ENCODE results near the gene FMO2. TPM values are rescaled to one million over a fixed set of nuclear protein-coding genes. Genes with fewer than 3 reads are reported as not detected.
A peak's percentile ranks its signal among the peaks of the same experiment; 100 is the strongest.

The FMO2 gene, protein sequence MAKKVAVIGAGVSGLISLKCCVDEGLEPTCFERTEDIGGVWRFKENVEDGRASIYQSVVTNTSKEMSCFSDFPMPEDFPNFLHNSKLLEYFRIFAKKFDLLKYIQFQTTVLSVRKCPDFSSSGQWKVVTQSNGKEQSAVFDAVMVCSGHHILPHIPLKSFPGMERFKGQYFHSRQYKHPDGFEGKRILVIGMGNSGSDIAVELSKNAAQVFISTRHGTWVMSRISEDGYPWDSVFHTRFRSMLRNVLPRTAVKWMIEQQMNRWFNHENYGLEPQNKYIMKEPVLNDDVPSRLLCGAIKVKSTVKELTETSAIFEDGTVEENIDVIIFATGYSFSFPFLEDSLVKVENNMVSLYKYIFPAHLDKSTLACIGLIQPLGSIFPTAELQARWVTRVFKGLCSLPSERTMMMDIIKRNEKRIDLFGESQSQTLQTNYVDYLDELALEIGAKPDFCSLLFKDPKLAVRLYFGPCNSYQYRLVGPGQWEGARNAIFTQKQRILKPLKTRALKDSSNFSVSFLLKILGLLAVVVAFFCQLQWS
- 1 to 10 TPM in 5 of 7 donors, under 1 TPM in 1, not detected in 1; 0.40 to 4.6 (median 2.5) TPM for total RNA-seq
- polyA plus RNA-seq: 1 to 10 TPM in 1 of 3 donors, under 1 TPM in 2; 0.26 to 1.4 (median 0.43) TPM
- long read RNA-seq, donor 1: 0 reads
- long read RNA-seq, donor 2: 0 reads

DNA sequence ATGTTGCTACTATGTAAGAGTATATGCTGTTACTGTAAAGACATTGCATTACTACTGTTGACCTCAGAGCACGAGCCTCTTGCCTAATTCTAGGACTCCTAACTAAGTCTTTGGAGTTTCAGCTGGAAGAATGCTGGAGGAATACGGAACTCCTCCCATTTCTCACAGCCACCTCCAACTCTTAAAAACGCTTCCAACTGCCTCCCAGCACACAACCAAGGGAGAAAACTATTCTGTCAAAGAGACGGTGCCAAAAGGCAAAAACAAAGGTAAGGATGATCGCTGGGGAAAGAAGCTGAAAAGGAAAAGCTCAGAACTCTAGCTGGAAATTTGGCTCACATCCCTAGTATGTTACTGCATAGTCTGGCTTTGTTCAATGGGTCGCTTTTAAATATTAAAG, at the start of gene FMO2:
Gene FMO2, plus strand, starts transcription at position 210 of the 400 bp plus-strand sequence. CDS start 414 bp downstream, outside the sequence.
- Histone ChIP-seq H3K27ac (no peak within 1 kb of the TSS), H3K4me1 (no peaks in the 10 kb centered on the region), H3K36me3 (no peaks in the 10 kb centered on the region), H3K4me3 (peak within 1 kb of the TSS in 1 of 8 donors; percentile 8), H3K9me3 (no peaks in the 10 kb centered on the region), H3K27me3 (replicated peaks in 1 of 7) (peaks cover 0 to 3% (median 0%) of the 10 kb centered on the region in 7 donors)
- 68 to 76% (median 72%) methylated on average over 6 of the region's 6 CpGs for WGBS, 5 donors
- intact Hi-C loops (cut with DNase I; ENCODE audit: low total_unique reads): no loop called here
- TF ChIP-seq POLR2AphosphoS5 (IDR thresholded peaks at IDR 0.05) (no peak), CTCF (IDR thresholded peaks at IDR 0.05 in 8 of 11, conservative IDR thresholded peaks at IDR 0.05 in 3 of 11) (no peak)
- no peak for DNase-seq

DNA sequence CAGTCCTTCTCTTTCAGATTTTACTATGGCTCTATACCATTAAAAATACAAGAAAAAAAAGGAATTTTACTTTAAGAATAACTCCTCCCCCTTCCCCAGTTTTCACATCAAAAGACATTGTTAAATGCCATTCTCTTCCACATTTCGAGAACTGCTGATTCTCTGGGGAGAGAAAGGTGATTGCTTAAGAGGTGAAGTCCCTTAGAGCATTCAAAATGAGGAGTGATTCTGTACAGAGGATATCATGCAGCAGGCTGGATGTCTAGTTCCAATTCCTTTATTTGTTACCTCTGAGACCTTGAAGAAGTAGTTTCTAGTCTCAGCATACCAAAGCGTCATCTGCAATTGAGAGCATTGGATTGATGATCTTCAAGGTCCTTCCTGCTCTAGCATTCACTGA, 47.5 kb upstream of the FMO2 start:
- Histone ChIP-seq H3K9me3 (no peaks in the 10 kb centered on the region), H3K36me3 (no peaks in the 10 kb centered on the region), H3K27ac (no peak overlapping the region), H3K4me1 (peaks cover 0 to 6% (median 0%) of the 10 kb centered on the region in 6 donors), H3K4me3 (no peak overlapping the region), H3K27me3 (replicated peaks in 1 of 7) (no peaks in the 10 kb centered on the region)
- WGBS, 5 donors: 59 to 76% (median 71%) methylated on average over 2 of the region's 2 CpGs
- TF ChIP-seq POLR2A (IDR thresholded peaks at IDR 0.05) (no peak), POLR2AphosphoS5 (IDR thresholded peaks at IDR 0.05) (no peak), CTCF (IDR thresholded peaks at IDR 0.05 in 8 of 11, conservative IDR thresholded peaks at IDR 0.05 in 3 of 11) (no peak)
- no peak for DNase-seq
- intact Hi-C loops (cut with DNase I; ENCODE audit: low total_unique reads): no loop called here

DNA sequence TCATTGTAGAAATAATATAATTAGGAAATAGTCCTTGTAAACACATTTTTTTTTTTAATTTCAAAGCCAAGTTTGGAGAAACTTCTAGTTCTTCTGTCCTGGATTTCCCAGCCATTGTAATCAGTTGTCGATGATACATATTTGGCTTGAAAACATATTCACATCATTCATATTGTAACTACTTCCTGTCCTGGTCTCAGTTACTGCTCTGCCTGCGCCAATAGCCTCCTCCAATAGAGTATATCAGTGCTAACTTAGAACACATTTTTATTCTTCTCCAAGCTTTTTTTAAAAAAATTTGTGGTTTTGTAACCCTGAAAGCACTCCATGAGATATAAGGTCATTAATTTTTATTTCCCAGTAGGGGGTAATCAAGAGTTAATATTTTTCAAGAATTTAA, 46.1 kb upstream of the FMO2 start:
- Histone ChIP-seq H3K4me3 (no peak overlapping the region), H3K27me3 (replicated peaks in 1 of 7) (no peaks in the 10 kb centered on the region), H3K4me1 (peaks cover 0 to 6% (median 0%) of the 10 kb centered on the region in 6 donors), H3K27ac (no peak overlapping the region), H3K36me3 (no peaks in the 10 kb centered on the region), H3K9me3 (no peaks in the 10 kb centered on the region)
- 59 to 86% (median 79%) methylated on average over 2 of the region's 2 CpGs for WGBS, 5 donors
- TF ChIP-seq POLR2AphosphoS5 (IDR thresholded peaks at IDR 0.05): no peak
- no peak for TF ChIP-seq CTCF (IDR thresholded peaks at IDR 0.05 in 8 of 11, conservative IDR thresholded peaks at IDR 0.05 in 3 of 11)
- TF ChIP-seq POLR2A (IDR thresholded peaks at IDR 0.05): no peak
- DNase-seq: no peak
- intact Hi-C loops (cut with DNase I; ENCODE audit: low total_unique reads): no loop called here

- no peaks in the 10 kb centered on the region for H3K9me3 ChIP-seq
- peak overlapping the region in 3 of 8 donors; percentile 69 to 78 (median 78) for H3K27ac ChIP-seq
- TF ChIP-seq POLR2A (IDR thresholded peaks at IDR 0.05) (no peak), POLR2AphosphoS5 (IDR thresholded peaks at IDR 0.05) (no peak), CTCF (IDR thresholded peaks at IDR 0.05 in 8 of 11, conservative IDR thresholded peaks at IDR 0.05 in 3 of 11) (no peak)
- H3K4me1 ChIP-seq: peaks cover 0 to 6% (median 0%) of the 10 kb centered on the region in 6 donors
- no peaks in the 10 kb centered on the region for H3K36me3 ChIP-seq
- no peaks in the 10 kb centered on the region for H3K27me3 ChIP-seq (replicated peaks in 1 of 7)
- intact Hi-C loops (cut with DNase I; ENCODE audit: low total_unique reads): no loop called here
- WGBS, 5 donors: 82 to 95% (median 87%) methylated on average over 4 of the region's 4 CpGs
- H3K4me3 ChIP-seq: no peak overlapping the region
- no peak for DNase-seq
These were observed 45.2 kb upstream of the FMO2 start for GRCh38 chr1:171139890-171140289.

Measured in spleen (tissue), 13 donors.